H1 (cell line): ENCODE results near the gene SIX1.

ENCODE experiments used
- CTCF ChIP-seq, 3 experiments: IDR thresholded peaks; 1 replicate in 2 of 3; 2 replicates in 1 of 3; pipeline versions ENCODE4 v1.5.1 to v1.6.1; 2011; ENCODE audit warnings: low read length in 3 of 3, mild to moderate bottlenecking in 3 of 3, inconsistent platforms in 2 of 3, low read depth in 1 of 3, moderate library complexity in 1 of 3; ENCODE audit not compliant: insufficient read depth in 1 of 3; ENCODE audit errors: control extremely low read depth in 1 of 3
- GABPA ChIP-seq: IDR thresholded peaks from 2 replicates; pipeline ENCODE4 v1.6.1; 2011; ENCODE audit warnings: mild to moderate bottlenecking, low read length, moderate library complexity, borderline replicate concordance; ENCODE audit not compliant: insufficient read depth
- JUND ChIP-seq: IDR thresholded peaks from 2 replicates; pipeline ENCODE4 v1.6.1; 2011; ENCODE audit warnings: mild to moderate bottlenecking, improper control_type of control experiment, low read length
- MAX ChIP-seq: IDR thresholded peaks from 2 replicates; pipeline ENCODE4 v1.6.1; 2012; ENCODE audit warnings: inconsistent platforms
- POLR2A ChIP-seq, 2 experiments: IDR thresholded peaks; 1 replicate in 1 of 2; 2 replicates in 1 of 2; pipeline ENCODE4 v1.6.1; 2011; ENCODE audit warnings: low read depth in 2 of 2, low read length in 2 of 2, mild to moderate bottlenecking in 2 of 2; ENCODE audit errors: control extremely low read depth in 1 of 2
- POLR2AphosphoS5 ChIP-seq: IDR thresholded peaks from 2 replicates; pipeline ENCODE4 v1.6.1; 2011; ENCODE audit warnings: low read depth, low read length
- RNF2 ChIP-seq: fragments of 200-900, 300-1000 bp; sonication (generic); IDR thresholded peaks from 2 replicates; pipeline ENCODE4 v1.7.1; 2016; ENCODE audit warnings: borderline replicate concordance, low read depth, mild to moderate bottlenecking, antibody characterized with exemption, low read length; ENCODE audit not compliant: poor library complexity, severe bottlenecking; ENCODE audit errors: missing control alignments
- SIN3A ChIP-seq, 2 experiments: IDR thresholded peaks in 1 of 2; conservative IDR thresholded peaks in 1 of 2; 2 replicates each; pipeline ENCODE4 v1.6.1; 2011 to 2012; ENCODE audit warnings: low read length in 2 of 2, improper control_type of control experiment in 1 of 2, low read depth in 1 of 2, mild to moderate bottlenecking in 1 of 2
- TAF1 ChIP-seq: IDR thresholded peaks from 2 replicates; pipeline ENCODE4 v1.6.1; 2011; ENCODE audit warnings: mild to moderate bottlenecking, low read depth, low read length

GRCh38 chr14:60647837-60648248 is 1.4 kb downstream of the SIX1 start:
- TF ChIP-seq CTCF (IDR thresholded peaks at IDR 0.05; ENCODE audit: control extremely low read depth in 1 of 3, insufficient read depth in 1 of 3, low read depth in 1 of 3, low read length in 3 of 3) (no peak), JUND (no peak), POLR2A (IDR thresholded peaks at IDR 0.05; ENCODE audit: control extremely low read depth in 1 of 2, low read depth in 2 of 2, low read length in 2 of 2) (no peak), SIN3A (conservative IDR thresholded peaks at IDR 0.05 in 1 of 2, IDR thresholded peaks at IDR 0.05 in 1 of 2; ENCODE audit: low read depth in 1 of 2, low read length in 2 of 2) (no peak), TAF1 (no peak), GABPA (no peak), MAX (no peak), POLR2AphosphoS5 (no peak), RNF2 (peak; percentile 44)
